WTC11 (cell line): ENCODE measurements around the gene SSBP2. TPM values are rescaled to one million over a fixed set of nuclear protein-coding genes. Genes with fewer than 3 reads are reported as not detected.

Source experiments
- ATAC-seq: fragments of 200-7000 bp; cut with Tn5 transposase; 2 replicates; pipeline ENCODE4 v1.10.0; 2021; ENCODE audit warnings: mild to moderate bottlenecking, moderate library complexity
- CTCF ChIA-PET: fragments of 300-600 bp; sonication (Branson Sonifier 250); formaldehyde crosslinking; loops from one replicate; lab custom pipeline; 2021; ENCODE audit warnings: antibody characterized with exemption; lab: Charles Lee
- POLR2A ChIA-PET: fragments of 350-600 bp; sonication (Branson Sonifier 250); formaldehyde crosslinking; loops from one replicate; lab custom pipeline; 2021; ENCODE audit warnings: antibody characterized with exemption; lab: Charles Lee
- DNase-seq: peaks from one replicate; pipeline ENCODE4 v3.0.0; 2021; ENCODE audit warnings: low spot score
- H3K27ac Mint-ChIP-seq: 2 replicates; pipeline ENCODE4 v1.8.0; 2021; ENCODE audit warnings: mixed read lengths
- H3K27me3 Mint-ChIP-seq: 2 replicates; pipeline ENCODE4 v1.8.0; 2021; ENCODE audit warnings: low read depth, mild to moderate bottlenecking, moderate library complexity, mixed read lengths
- H3K36me3 Mint-ChIP-seq: 2 replicates; pipeline ENCODE4 v1.8.0; 2021; ENCODE audit warnings: mixed read lengths
- H3K4me1 Mint-ChIP-seq: 2 replicates; pipeline ENCODE4 v1.8.0; 2022; ENCODE audit warnings: mixed read lengths
- H3K4me3 Mint-ChIP-seq: 2 replicates; pipeline ENCODE4 v1.8.0; 2021; ENCODE audit warnings: mild to moderate bottlenecking, moderate library complexity, mixed read lengths
- H3K9me3 Mint-ChIP-seq: 2 replicates; pipeline ENCODE4 v1.8.0; 2021; ENCODE audit warnings: mixed read lengths
- CREM ChIP-seq: sonication (generic); formaldehyde crosslinking; IDR thresholded peaks from 2 replicates; pipeline ENCODE4 v1.8.1; 2022; ENCODE audit warnings: mild to moderate bottlenecking, missing genetic modification reagents, moderate library complexity
- ETV6 ChIP-seq: sonication (generic); formaldehyde crosslinking; IDR thresholded peaks from 2 replicates; pipeline ENCODE4 v1.8.1; 2022; ENCODE audit warnings: mild to moderate bottlenecking, missing genetic modification reagents
- FOXJ3 ChIP-seq: sonication (generic); formaldehyde crosslinking; IDR thresholded peaks from 2 replicates; pipeline ENCODE4 v1.9.0; 2021; ENCODE audit warnings: missing genetic modification reagents, mild to moderate bottlenecking, borderline replicate concordance
- FOXP1 ChIP-seq: sonication (generic); formaldehyde crosslinking; IDR thresholded peaks from 2 replicates; pipeline ENCODE4 v1.8.0; 2022; ENCODE audit warnings: missing genetic modification reagents, mild to moderate bottlenecking, moderate library complexity, borderline replicate concordance
- HMGA2 ChIP-seq: fragments of 250-450 bp; sonication (Bioruptor Pico); IDR thresholded peaks from 2 replicates; pipeline ENCODE4 v1.4.0; 2021; ENCODE audit warnings: mild to moderate bottlenecking, moderate library complexity
- JAZF1 ChIP-seq: fragments of 250-450 bp; sonication (Bioruptor Pico); IDR thresholded peaks from 2 replicates; pipeline ENCODE4 v1.9.0; 2021; ENCODE audit warnings: moderate library complexity, mild to moderate bottlenecking, inconsistent platforms
- NFE2L1 ChIP-seq: sonication (generic); formaldehyde crosslinking; IDR thresholded peaks from 2 replicates; pipeline ENCODE4 v1.8.1; 2023; ENCODE audit warnings: missing genetic modification reagents
- NFYB ChIP-seq: sonication (generic); formaldehyde crosslinking; conservative IDR thresholded peaks from 2 replicates; pipeline ENCODE4 v1.8.0; 2022; ENCODE audit warnings: low read depth, missing genetic modification reagents
- NR1H2 ChIP-seq: sonication (generic); formaldehyde crosslinking; IDR thresholded peaks from 2 replicates; pipeline ENCODE4 v1.9.0; 2021; ENCODE audit warnings: mild to moderate bottlenecking, moderate library complexity, missing genetic modification reagents
- PRRX2 ChIP-seq: fragments of 250-450 bp; sonication (Bioruptor Pico); IDR thresholded peaks from 2 replicates; pipeline ENCODE4 v1.8.0; 2021; ENCODE audit warnings: mild to moderate bottlenecking
- RORB ChIP-seq: fragments of 250-450 bp; sonication (Bioruptor Pico); IDR thresholded peaks from 2 replicates; pipeline ENCODE4 v1.9.0; 2021; ENCODE audit warnings: mild to moderate bottlenecking
- SMAD4 ChIP-seq: sonication (generic); formaldehyde crosslinking; IDR thresholded peaks from 2 replicates; pipeline ENCODE4 v1.8.0; 2022; ENCODE audit warnings: mild to moderate bottlenecking, missing genetic modification reagents
- SP1 ChIP-seq: sonication (generic); formaldehyde crosslinking; conservative IDR thresholded peaks from 2 replicates; pipeline ENCODE4 v1.8.1; 2022; ENCODE audit warnings: missing genetic modification reagents
- TEAD4 ChIP-seq: sonication (generic); formaldehyde crosslinking; IDR thresholded peaks from 2 replicates; pipeline ENCODE4 v1.8.0; 2022; ENCODE audit warnings: mild to moderate bottlenecking, missing genetic modification reagents
- ZNF219 ChIP-seq: sonication (generic); formaldehyde crosslinking; IDR thresholded peaks from 2 replicates; pipeline ENCODE4 v1.8.0; 2023; ENCODE audit warnings: missing genetic modification reagents, mild to moderate bottlenecking, borderline replicate concordance
- total RNA-seq: library from RNA; stranded (reverse); gene quantifications from 3 replicates; pipeline ENCODE4 v1.2.3, GENCODE V29; 2021
- TF ChIP-seq, protein P1 (sequence below): sonication (generic); formaldehyde crosslinking; IDR thresholded peaks from 2 replicates; pipeline ENCODE4 v1.8.1; 2023; ENCODE audit warnings: mild to moderate bottlenecking, missing genetic modification reagents
- TF ChIP-seq, protein P2 (sequence below): sonication (generic); formaldehyde crosslinking; IDR thresholded peaks from 2 replicates; pipeline ENCODE4 v1.8.1; 2023; ENCODE audit warnings: mild to moderate bottlenecking, missing genetic modification reagents, moderate library complexity
- TF ChIP-seq, protein P3 (sequence below): fragments of 250-450 bp; sonication (Bioruptor Pico); conservative IDR thresholded peaks from 2 replicates; pipeline ENCODE4 v1.9.0; 2021; ENCODE audit warnings: mild to moderate bottlenecking
- TF ChIP-seq, protein P4 (sequence below): sonication (generic); formaldehyde crosslinking; IDR thresholded peaks from 2 replicates; pipeline ENCODE4 v1.8.0; 2022; ENCODE audit warnings: mild to moderate bottlenecking, missing genetic modification reagents

The SSBP2 gene
- total RNA-seq, 1 experiment from 2014 or later, result 24.9 TPM

DNA sequence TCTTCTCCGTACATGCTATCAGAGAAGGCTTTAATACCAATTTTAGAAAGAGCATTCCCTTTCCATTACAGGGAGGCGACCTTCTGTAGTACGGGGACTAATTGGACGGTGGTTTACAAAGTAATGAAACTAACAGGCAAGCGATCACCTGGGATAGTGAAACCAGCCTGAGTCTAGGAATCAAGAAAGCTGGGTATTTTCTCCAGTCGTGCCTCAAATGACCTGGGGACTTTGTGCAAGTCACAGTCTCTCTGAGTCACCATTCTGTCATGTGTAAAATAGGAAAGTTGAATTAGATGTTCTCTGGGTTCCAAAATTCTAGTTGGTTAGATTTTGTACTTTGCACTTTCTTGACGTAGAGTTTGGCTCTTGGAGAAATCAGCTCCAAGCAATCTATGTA lies 22.7 kb upstream of the SSBP2 start:
- Mint-ChIP-seq H3K27ac (no peak overlapping the region), H3K4me1 (peaks cover 5% of the 10 kb centered on the region), H3K36me3 (peaks cover 16% of the 10 kb centered on the region), H3K9me3 (peaks cover 23% of the 10 kb centered on the region), H3K4me3 (no peak overlapping the region), H3K27me3 (no peaks in the 10 kb centered on the region; the same call in 1 of the 2 replicates)
- DNase-seq, result no peak
- CTCF ChIA-PET, result no interaction called here
- no peak for TF ChIP-seq NFE2L1 (CRISPR knock-in tag)
- no peak for TF ChIP-seq CREM (CRISPR knock-in tag)
- no peak for TF ChIP-seq ZNF219 (CRISPR knock-in tag)
- no peak for TF ChIP-seq RORB (CRISPR knock-in tag)
- TF ChIP-seq, protein P1, sequence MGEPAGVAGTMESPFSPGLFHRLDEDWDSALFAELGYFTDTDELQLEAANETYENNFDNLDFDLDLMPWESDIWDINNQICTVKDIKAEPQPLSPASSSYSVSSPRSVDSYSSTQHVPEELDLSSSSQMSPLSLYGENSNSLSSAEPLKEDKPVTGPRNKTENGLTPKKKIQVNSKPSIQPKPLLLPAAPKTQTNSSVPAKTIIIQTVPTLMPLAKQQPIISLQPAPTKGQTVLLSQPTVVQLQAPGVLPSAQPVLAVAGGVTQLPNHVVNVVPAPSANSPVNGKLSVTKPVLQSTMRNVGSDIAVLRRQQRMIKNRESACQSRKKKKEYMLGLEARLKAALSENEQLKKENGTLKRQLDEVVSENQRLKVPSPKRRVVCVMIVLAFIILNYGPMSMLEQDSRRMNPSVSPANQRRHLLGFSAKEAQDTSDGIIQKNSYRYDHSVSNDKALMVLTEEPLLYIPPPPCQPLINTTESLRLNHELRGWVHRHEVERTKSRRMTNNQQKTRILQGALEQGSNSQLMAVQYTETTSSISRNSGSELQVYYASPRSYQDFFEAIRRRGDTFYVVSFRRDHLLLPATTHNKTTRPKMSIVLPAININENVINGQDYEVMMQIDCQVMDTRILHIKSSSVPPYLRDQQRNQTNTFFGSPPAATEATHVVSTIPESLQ (CRISPR knock-in tag), result no peak
- TF ChIP-seq FOXJ3 (CRISPR knock-in tag), result no peak
- TF ChIP-seq JAZF1 (CRISPR knock-in tag), result no peak
- TF ChIP-seq ETV6, result no peak
- no peak for TF ChIP-seq FOXP1 (CRISPR knock-in tag)
- no peak for TF ChIP-seq NFYB (CRISPR knock-in tag)
- no peak for TF ChIP-seq TEAD4
- POLR2A ChIA-PET, result no interaction called here
- no peak for ATAC-seq

DNA sequence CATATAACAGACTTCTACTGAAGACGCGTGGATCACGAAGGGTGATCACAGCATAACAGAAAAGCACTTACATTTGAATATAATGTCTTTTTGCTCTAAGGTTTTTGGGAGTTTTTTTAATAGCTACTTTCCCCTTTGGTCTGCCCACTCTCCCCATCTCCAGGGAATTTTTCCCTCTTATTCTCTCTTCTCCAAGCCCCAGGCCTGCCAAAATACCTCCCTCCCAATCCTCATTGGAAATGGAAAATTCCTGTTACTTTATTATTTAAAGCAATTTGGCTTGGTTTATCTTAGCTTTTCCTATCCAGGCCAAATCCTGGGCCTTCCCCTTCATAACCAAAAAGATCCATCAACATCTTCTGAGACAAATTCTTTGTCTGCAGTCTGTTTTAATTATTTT lies 22.3 kb upstream of the SSBP2 start:
- H3K36me3 Mint-ChIP-seq, result peaks cover 16% of the 10 kb centered on the region
- no peak overlapping the region for H3K27ac Mint-ChIP-seq
- H3K9me3 Mint-ChIP-seq, result peaks cover 23% of the 10 kb centered on the region
- no peak overlapping the region for H3K4me3 Mint-ChIP-seq
- CTCF ChIA-PET, result no interaction called here
- no peaks in the 10 kb centered on the region; the same call in 1 of the 2 replicates for H3K27me3 Mint-ChIP-seq
- ATAC-seq (no peak), DNase-seq (no peak)
- TF ChIP-seq RORB (CRISPR knock-in tag) (no peak), PRRX2 (CRISPR knock-in tag) (no peak), SP1 (CRISPR knock-in tag) (no peak), HMGA2 (CRISPR knock-in tag) (no peak), SMAD4 (CRISPR knock-in tag) (no peak), NR1H2 (CRISPR knock-in tag) (no peak)
- TF ChIP-seq, protein P2, sequence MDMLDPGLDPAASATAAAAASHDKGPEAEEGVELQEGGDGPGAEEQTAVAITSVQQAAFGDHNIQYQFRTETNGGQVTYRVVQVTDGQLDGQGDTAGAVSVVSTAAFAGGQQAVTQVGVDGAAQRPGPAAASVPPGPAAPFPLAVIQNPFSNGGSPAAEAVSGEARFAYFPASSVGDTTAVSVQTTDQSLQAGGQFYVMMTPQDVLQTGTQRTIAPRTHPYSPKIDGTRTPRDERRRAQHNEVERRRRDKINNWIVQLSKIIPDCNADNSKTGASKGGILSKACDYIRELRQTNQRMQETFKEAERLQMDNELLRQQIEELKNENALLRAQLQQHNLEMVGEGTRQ (CRISPR knock-in tag), result no peak
- TF ChIP-seq, protein P3, sequence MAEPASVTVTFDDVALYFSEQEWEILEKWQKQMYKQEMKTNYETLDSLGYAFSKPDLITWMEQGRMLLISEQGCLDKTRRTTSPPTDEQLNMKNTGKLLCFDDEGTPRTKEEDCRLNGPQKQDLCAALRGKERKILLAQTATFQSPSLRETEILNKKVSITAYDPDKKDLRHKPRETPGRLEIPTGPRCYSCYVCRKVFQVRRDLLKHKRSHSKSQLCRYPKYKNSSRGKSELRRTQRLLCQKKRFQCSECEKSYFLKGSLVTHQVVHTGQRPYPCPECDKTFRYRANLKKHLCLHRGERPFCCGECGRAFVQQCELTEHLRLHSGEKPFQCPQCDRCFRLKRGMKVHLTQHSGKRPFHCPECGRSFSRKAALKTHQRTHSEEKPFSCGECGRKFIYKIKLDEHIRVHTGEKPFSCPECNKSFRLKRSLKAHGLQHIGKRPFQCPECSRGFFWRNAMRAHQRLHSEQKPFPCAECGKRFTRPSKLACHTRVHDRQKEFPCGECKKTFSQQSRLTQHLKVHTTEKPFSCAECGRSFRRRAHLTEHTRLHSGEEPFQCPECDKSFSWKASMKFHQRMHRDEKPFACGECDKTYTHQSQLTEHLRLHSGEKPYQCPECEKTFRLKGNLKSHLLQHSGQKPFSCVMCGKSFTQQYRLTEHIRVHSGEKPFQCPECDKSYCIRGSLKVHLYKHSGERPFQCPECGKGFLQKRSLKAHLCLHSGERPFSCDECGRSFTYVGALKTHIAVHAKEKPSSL, result no peak
- TF ChIP-seq, protein P4, sequence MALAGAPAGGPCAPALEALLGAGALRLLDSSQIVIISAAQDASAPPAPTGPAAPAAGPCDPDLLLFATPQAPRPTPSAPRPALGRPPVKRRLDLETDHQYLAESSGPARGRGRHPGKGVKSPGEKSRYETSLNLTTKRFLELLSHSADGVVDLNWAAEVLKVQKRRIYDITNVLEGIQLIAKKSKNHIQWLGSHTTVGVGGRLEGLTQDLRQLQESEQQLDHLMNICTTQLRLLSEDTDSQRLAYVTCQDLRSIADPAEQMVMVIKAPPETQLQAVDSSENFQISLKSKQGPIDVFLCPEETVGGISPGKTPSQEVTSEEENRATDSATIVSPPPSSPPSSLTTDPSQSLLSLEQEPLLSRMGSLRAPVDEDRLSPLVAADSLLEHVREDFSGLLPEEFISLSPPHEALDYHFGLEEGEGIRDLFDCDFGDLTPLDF, result no peak
- peaks cover 2% of the 10 kb centered on the region; the same call in 1 of the 2 replicates for H3K4me1 Mint-ChIP-seq
- POLR2A ChIA-PET, result no interaction called here
